Measurements from ENCODE around the gene INKA1. TPM values are rescaled to one million over a fixed set of nuclear protein-coding genes. Genes with fewer than 3 reads are reported as not detected.

The INKA1 gene
- total RNA-seq, 1 experiment from 2014 or later = 4.1 TPM

GRCh38 chr3:49786357-49787181 is 16.5 kb upstream of the INKA1 start, which contains the start of gene IP6K1:
TSS of gene IP6K1 (minus strand) at chr3:49786542. CDS start at chr3:49748040, 38,502 bp downstream.
- DNase-seq (ENCODE audit: low read depth) = peak; percentile 100

GRCh38 chr3:49787182-49787464 is 15.9 kb upstream of the INKA1 start:
- DNase-seq (ENCODE audit: low read depth) = no peak

- DNase-seq (ENCODE audit: low read depth) = no peak
Measured at GRCh38 chr3:49787536-49787935, 15.5 kb upstream of the INKA1 start.

- no peak for DNase-seq (ENCODE audit: low read depth)
Measured at GRCh38 chr3:49788056-49788455, 15.0 kb upstream of the INKA1 start.

GRCh38 chr3:49790626-49791411 is 12.2 kb upstream of the INKA1 start:
- peak; percentile 84 for DNase-seq (ENCODE audit: low read depth)

- no peak for DNase-seq (ENCODE audit: low read depth)
Measured at GRCh38 chr3:49791571-49791970, 11.5 kb upstream of the INKA1 start.

GRCh38 chr3:49792371-49793150 is 10.5 kb upstream of the INKA1 start:
- DNase-seq (ENCODE audit: low read depth) = no peak

GRCh38 chr3:49793486-49794085 is 9.5 kb upstream of the INKA1 start:
- no peak for DNase-seq (ENCODE audit: low read depth)

- DNase-seq (ENCODE audit: low read depth) = no peak
Measured at GRCh38 chr3:49794431-49794830, 8.6 kb upstream of the INKA1 start.

- no peak for DNase-seq (ENCODE audit: low read depth)
Measured at GRCh38 chr3:49794926-49795905, 7.8 kb upstream of the INKA1 start.

- no peak for DNase-seq (ENCODE audit: low read depth)
Measured at GRCh38 chr3:49799105-49799504, 4.0 kb upstream of the INKA1 start.

GRCh38 chr3:49799761-49800160 is 3.3 kb upstream of the INKA1 start, which contains the start of gene CDHR4:
TSS of gene CDHR4 (minus strand) at chr3:49799873. CDS start at chr3:49799812, 61 bp downstream.
- peak; percentile 75 for DNase-seq (ENCODE audit: low read depth)

GRCh38 chr3:49801160-49801559 is 1.9 kb upstream of the INKA1 start:
- no peak for DNase-seq (ENCODE audit: low read depth)

- no peak for DNase-seq (ENCODE audit: low read depth)
Measured at GRCh38 chr3:49803465-49804140, 542 bp downstream of the INKA1 start.

GRCh38 chr3:49804141-49805041 is 1.3 kb downstream of the INKA1 start:
- no peak for DNase-seq (ENCODE audit: low read depth)

GRCh38 chr3:49805367-49805782 is 2.3 kb downstream of the INKA1 start:
- no peak for DNase-seq (ENCODE audit: low read depth)

- DNase-seq (ENCODE audit: low read depth) = no peak
Measured at GRCh38 chr3:49805897-49806701, 3.0 kb downstream of the INKA1 start.

- no peak for DNase-seq (ENCODE audit: low read depth)
Measured at GRCh38 chr3:49806850-49807249, 3.8 kb downstream of the INKA1 start.

Measured in RPMI7951 (cell line).